ENCODE measurements around the gene TKT.
A peak's percentile ranks its signal among the peaks of the same experiment; 100 is the strongest.

The TKT gene

GRCh38 chr3:53225181-53225580 lies 30.6 kb downstream of the TKT start:
- no peak overlapping the region for H3K27ac ChIP-seq
- TF ChIP-seq ZFX (IDR thresholded peaks at IDR 0.05; ENCODE audit: borderline replicate concordance) = no peak
- no peak for TF ChIP-seq CTCF (IDR thresholded peaks at IDR 0.05)

GRCh38 chr3:53224536-53224935 lies 31.3 kb downstream of the TKT start:
- 0 out of 2 replicates have a peak overlapping the region, but pooled peaks have one; percentile 23 for H3K27ac ChIP-seq

GRCh38 chr3:53224026-53224425 lies 31.8 kb downstream of the TKT start:
- TF ChIP-seq CTCF (IDR thresholded peaks at IDR 0.05) (no peak), ZFX (IDR thresholded peaks at IDR 0.05; ENCODE audit: borderline replicate concordance) (no peak)
- 0 out of 2 replicates have a peak overlapping the region, but pooled peaks have one; percentile 23 for H3K27ac ChIP-seq

More at GRCh38 chr3:53224536-53224935, 31.3 kb downstream of the TKT start:
- TF ChIP-seq ZFX (IDR thresholded peaks at IDR 0.05; ENCODE audit: borderline replicate concordance) (no peak), CTCF (IDR thresholded peaks at IDR 0.05) (no peak)

GRCh38 chr3:53223541-53223966 lies 32.3 kb downstream of the TKT start:
- 0 out of 2 replicates have a peak overlapping the region, but pooled peaks have one; percentile 23 for H3K27ac ChIP-seq
- TF ChIP-seq CTCF (IDR thresholded peaks at IDR 0.05) (no peak), ZFX (IDR thresholded peaks at IDR 0.05; ENCODE audit: borderline replicate concordance) (no peak)

GRCh38 chr3:53223025-53223424 lies 32.8 kb downstream of the TKT start:
- TF ChIP-seq ZFX (IDR thresholded peaks at IDR 0.05; ENCODE audit: borderline replicate concordance) = no peak
- no peak for TF ChIP-seq CTCF (IDR thresholded peaks at IDR 0.05)
- H3K27ac ChIP-seq = 0 out of 2 replicates have a peak overlapping the region, but pooled peaks have one; percentile 23

- H3K27ac ChIP-seq = 0 out of 2 replicates have a peak overlapping the region, but pooled peaks have one; percentile 23
- TF ChIP-seq ZFX (IDR thresholded peaks at IDR 0.05; ENCODE audit: borderline replicate concordance) (no peak), CTCF (IDR thresholded peaks at IDR 0.05) (no peak)
Measured at GRCh38 chr3:53222183-53222901, 33.5 kb downstream of the TKT start.

- TF ChIP-seq ZFX (IDR thresholded peaks at IDR 0.05; ENCODE audit: borderline replicate concordance) = no peak
- TF ChIP-seq CTCF (IDR thresholded peaks at IDR 0.05) = no peak
- 0 out of 2 replicates have a peak overlapping the region, but pooled peaks have one; percentile 23 for H3K27ac ChIP-seq
Measured at GRCh38 chr3:53221827-53222182, 34.0 kb downstream of the TKT start.

Measured in 22Rv1 (cell line).